Panc1 (cell line): Measurements from ENCODE around the gene FAM83F.

ENCODE experiments used
- POLR2AphosphoS5 ChIP-seq: IDR thresholded peaks from 2 replicates; pipeline ENCODE4 v1.6.1; 2012; ENCODE audit warnings: mild to moderate bottlenecking, low read depth, low read length, moderate library complexity
- TCF7L2 ChIP-seq: IDR thresholded peaks from 2 replicates; pipeline ENCODE4 v1.6.1; 2011; ENCODE audit warnings: mild to moderate bottlenecking, low read depth, low read length, inconsistent platforms
- TF ChIP-seq, protein P1 (sequence below): fragments of 450-650 bp; IDR thresholded peaks from 2 replicates; pipeline ENCODE4 v1.5.1; 2017; ENCODE audit warnings: mild to moderate bottlenecking

DNA sequence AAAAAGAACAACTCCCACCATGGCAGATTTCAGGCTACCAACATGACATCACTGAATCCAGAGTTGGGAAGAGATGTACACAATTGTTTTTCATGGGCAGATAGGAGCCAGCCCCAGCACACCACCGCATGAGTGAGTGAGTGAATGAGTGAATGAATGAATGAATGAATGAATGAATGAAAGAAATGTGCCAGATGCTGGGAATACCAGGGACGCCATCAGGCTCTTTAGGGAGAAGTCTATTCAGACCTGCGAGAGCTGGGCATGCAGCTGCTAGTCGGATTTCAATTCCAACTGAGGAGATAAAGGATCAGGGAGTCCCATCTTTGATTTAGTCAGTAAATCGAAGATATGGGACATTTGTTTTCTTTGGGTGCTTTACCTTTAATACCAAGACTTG, 15.3 kb upstream of the FAM83F start:
- TF ChIP-seq TCF7L2 (no peak), POLR2AphosphoS5 (no peak)
- TF ChIP-seq, protein P1, sequence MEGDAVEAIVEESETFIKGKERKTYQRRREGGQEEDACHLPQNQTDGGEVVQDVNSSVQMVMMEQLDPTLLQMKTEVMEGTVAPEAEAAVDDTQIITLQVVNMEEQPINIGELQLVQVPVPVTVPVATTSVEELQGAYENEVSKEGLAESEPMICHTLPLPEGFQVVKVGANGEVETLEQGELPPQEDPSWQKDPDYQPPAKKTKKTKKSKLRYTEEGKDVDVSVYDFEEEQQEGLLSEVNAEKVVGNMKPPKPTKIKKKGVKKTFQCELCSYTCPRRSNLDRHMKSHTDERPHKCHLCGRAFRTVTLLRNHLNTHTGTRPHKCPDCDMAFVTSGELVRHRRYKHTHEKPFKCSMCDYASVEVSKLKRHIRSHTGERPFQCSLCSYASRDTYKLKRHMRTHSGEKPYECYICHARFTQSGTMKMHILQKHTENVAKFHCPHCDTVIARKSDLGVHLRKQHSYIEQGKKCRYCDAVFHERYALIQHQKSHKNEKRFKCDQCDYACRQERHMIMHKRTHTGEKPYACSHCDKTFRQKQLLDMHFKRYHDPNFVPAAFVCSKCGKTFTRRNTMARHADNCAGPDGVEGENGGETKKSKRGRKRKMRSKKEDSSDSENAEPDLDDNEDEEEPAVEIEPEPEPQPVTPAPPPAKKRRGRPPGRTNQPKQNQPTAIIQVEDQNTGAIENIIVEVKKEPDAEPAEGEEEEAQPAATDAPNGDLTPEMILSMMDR, result no peak
